ENCODE results near the gene ZBTB7B. TPM values are rescaled to one million over a fixed set of nuclear protein-coding genes. Genes with fewer than 3 reads are reported as not detected.

The ZBTB7B gene
- total RNA-seq, 1 donor from 2014 or later, result 158 TPM

DNA sequence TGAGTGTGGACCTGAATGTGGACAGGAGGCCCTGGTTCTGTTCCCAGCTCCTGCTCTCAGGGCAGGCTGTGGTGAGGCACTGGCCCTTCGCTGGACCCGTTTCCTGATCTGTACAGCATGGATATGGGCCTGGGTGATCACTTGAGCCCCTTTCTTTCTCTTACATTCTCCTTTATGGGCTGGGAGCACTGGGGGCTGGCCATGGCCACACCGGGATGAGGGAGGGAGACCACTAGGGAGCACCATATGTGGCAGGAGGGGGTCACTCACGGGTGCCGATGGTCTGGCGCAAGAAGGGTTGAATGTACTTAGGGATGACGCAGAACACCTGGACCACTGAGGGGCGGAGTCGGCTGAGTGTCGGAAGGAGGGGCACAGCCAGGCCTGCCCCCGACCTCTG lies 28.3 kb downstream of the ZBTB7B start:
- intact Hi-C loops (cut with micrococcal nuclease), result no loop called here

DNA sequence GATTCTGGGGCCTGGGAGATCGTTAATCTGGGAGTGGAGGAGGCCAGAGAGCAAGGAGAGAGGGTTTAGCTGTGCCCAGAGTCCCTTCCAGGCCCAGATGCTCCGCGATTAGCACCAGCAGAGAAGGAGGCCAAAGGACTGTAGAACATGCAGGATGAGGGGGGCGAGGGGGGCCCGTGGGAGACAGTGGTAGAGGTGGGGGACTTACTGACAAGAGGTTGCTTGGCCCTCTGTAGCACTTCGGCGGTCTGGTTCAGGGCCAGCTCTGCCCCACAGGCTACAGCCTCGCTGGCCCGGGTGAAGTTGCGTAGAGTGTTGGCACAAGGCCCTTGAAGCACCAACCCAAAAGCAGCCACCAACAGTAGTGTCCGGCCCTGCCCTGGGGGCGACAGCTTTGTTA lies 30.3 kb downstream of the ZBTB7B start:
- intact Hi-C loops (cut with micrococcal nuclease), result no loop called here

DNA sequence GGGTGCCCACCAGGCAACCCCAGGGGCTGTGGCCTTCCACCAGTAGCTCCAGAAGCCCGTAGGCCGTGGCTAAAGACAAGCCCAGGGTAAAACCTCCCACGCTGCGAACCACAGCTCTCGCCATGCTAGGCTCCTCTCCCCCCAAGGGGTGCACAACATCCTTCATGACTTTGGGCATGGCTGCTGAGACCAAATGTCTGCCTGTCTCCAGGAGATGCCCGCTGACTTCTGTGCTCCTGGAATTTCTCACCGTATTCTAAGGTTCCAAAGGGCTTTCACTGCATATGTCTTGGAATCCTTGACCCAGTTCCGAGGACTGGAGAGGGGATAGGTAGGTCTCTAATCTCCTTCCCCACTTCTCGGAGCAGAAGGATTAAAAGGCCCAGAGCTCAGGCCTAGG lies 30.9 kb downstream of the ZBTB7B start, which contains the start of the genes DCST1 and DCST2:
TSS of gene DCST1 (plus strand) at position 301 of the 400 bp plus-strand sequence. CDS start 213 bp downstream, outside the sequence.
TSS of gene DCST2 (minus strand) at position 258 of the 400 bp plus-strand sequence. CDS start at position 178, 80 bp downstream.
- intact Hi-C loops (cut with micrococcal nuclease), result no loop called here

DNA sequence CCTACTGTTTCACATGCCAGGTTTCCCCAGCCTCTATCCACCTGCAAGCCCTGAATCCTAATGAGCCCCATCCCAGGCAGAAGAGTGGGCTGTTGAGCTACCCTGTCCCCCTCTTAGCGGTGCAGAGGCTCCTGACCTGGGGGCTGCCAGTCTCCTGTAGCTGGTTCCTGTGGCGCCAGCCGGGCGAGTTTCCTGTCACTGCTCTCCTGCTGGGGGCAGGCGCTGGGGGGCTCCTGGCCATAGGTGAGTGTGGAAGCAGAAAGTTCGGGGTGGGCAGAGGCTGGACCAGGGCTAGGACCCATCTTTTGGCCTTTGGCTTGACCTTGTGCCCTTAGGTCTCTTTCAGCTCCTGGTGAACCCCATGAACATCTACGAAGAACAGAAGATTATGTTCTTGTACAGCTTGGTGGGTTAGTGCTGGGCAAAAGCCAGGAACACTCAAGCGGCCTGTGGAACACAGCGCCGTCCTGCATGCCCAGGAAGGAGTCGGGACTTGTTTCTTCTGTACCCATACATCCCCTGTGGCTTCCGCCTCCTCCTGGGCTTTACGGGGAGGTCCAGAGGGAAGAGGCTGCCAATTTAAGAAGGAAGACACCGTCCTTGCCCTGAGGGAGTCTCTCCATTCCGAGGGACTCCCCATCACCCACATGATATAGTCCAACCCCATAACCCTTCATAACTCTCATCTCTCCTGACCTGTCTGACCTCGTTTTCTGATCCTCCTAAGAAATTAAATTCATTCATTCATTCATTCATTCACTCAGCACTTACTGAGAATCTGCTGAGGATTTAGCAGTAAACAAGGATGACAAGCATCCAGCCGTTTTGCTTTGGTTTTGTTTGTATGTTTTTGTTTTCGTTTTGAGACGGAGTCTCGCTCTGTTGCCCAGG lies 32.0 kb downstream of the ZBTB7B start:
- intact Hi-C loops (cut with micrococcal nuclease), result no loop called here

DNA sequence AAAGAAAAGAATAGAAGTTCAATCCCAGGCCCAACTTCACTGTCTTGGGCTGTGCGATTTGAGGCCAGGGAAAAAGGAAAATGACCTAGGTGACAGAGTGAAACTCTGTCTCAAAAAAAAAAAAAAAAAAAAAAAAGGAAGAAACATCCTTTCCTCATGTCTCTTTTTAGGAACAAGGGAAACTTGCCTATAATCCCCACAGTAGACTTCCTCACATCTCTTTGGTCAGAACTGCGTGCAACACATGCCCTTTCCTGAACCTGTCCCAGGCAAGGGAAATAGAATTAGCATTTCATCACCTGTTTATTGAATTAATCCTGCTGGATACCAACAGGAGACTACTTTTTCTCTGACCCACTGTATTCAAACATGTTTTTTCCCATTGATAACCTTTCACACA lies 33.3 kb downstream of the ZBTB7B start:
- intact Hi-C loops (cut with micrococcal nuclease), result no loop called here

DNA sequence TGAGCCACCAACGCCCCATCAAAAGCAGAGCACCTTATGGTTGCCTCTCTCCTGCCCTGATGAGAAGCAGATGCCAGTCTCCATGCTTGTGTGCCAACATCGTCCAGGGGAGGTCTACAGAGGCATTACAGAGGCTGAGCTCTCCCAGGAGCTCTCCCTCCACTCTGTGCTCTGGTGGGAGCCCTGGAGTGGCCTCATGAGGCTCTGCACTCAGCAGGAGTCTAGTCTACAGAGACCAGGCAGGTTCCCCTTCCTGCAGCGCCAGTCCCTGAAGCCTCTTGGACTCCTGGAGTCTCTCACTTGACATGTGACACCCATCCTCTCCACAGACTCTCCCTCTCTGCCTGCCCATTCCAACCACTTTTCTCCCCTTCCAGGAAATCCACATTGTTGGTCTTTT lies 34.4 kb downstream of the ZBTB7B start:
- intact Hi-C loops (cut with micrococcal nuclease), result no loop called here

DNA sequence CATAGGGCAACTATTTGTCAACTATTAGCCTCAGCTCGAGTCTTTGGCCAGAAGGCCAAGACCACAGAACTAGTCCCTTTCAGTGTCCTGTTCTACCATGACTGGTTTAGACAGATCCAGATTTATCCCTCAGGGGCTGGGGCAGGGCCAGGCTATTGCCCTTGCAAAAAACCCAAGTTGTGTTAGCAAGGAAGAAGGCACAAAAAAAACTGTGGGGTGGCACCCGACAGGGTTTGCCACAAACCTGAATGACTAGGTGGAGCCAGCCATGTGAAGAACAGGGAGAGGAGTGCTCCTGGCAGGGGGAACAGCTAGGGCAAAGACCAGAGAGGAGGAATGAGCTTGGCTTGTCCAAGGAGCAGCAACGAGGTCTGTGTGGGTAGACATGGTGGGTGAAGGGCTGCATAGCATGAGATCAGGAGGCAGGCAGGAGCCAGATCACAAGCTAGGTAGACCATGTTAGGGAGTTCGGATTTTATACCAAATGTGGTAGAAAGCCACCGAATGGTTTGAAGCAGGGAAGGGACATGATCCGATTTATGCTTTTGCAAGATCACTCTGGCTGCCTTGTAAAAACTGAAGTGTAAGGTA lies 35.3 kb downstream of the ZBTB7B start:
- intact Hi-C loops (cut with micrococcal nuclease), result no loop called here

DNA sequence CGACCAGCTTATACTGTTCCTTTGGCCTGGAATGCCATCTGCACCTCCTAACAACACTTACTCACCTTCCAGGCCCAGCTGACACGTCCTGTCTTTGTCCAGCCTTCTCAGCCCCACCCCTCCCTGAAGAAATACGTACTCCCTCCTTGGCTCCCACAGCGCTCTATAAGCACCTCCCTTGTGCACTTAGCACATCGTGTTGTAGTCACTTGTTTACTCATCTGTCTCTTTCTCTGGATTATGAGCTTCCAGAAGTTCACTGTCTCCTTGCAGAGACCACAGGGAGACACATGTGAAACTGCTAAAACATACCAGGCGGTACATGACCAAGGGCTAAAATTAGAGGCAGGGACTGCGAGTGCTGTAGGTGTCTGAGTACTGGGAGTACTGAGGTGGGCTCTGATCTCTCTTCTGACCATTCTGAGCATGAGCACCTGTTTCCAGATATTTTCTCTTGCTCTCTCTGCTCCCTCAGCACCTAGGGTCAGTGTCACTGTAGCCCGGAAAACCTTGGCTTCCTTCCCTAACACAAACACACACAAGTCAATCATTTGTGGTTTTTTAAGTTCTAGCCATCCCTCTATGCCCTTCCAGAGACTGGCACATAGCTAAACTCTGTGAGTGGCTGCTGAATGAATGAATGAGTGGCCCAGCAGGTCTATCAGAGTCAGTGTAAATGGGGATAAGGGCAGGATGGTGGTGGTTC lies 36.2 kb downstream of the ZBTB7B start:
- intact Hi-C loops (cut with micrococcal nuclease), result no loop called here

DNA sequence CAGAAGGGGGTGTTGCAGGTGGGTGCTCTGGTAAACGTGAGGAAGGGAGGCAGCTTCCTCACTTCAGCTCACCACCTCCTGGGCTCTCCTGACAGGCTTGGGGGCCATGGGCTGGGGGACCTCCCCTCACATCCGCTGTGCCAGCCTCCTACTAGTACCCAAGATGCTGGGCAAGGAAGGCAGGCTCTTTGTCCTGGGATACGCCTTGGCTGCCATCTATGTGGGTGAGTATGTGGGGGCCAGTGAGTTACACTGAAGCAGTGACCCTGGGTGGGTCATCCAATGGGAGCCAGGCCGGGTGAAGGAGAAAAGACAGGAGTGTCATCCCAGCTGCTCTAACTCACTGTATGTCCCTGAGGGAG lies 36.7 kb downstream of the ZBTB7B start:
- intact Hi-C loops (cut with micrococcal nuclease), result no loop called here

DNA sequence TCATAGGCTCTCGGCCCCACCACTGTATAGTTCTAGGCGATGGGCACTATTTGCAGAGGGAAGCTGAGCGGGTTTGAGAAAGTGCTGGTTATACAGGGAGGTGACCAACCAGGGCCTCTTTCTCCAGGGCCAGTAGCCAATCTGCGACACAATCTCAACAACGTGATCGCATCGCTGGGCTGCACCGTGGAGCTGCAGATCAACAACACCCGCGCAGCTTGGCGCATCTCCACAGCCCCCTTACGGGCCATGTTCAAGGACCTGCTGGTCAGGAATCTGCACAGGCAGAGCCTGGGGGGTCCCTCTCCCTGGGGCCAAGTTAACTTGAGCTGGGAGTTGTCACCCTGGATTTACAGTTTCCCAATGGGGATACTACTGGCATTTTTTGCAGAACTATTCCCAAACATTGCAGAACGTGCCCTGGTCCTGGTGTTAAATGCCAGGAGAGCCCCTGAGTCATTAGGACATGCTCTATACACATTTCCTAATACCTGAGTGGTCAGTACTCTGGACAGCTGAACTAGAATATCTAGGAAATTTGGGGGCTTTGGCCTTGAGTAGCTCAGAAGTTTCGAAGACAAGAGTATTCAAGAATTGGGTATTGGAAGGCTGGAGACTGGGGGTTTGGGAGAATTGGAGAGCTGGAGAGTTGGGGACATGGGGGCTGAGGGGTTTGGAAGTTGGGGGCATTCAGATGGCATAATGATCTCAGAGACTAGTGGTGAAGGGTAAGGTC lies 37.9 kb downstream of the ZBTB7B start:
- intact Hi-C loops (cut with micrococcal nuclease), result no loop called here

DNA sequence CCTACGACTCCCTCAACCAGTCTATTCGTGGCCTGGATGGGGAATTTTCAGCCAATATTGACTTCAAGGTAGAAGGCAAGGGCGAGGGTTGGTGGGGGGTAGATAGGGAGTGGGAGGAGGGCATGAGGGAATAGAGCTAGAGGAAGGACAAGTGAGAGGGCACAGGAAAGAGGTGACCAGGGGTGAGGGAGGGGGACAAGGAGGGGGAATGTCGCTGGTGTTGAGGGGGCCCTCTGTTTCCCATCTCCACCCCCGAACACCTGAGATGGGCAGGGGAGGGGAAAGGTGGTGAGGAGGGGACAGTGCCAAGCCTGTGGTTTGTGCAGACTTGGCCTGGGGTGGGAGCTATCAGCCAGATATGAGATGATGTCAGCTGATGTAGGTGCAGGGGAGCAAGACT lies 40.2 kb downstream of the ZBTB7B start:
- intact Hi-C loops (cut with micrococcal nuclease), result no loop called here

DNA sequence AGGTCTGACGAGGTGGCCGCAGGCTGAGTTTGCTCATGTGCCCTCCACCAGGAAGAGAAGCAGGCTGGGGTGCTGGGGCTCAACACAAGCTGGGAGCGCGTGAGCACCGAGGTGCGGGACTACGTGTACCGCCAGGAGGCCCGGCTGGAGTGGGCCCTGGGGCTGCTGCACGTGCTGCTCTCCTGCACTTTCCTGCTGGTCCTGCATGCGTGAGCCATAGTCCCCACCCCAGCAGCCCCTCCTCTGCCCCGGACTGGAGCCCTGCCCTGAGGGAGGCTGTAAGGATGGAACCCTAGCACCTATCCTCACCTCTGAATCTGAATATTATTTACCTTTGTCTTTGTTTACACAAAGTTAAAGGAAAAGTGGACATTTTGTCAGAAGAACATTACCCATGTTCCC lies 40.7 kb downstream of the ZBTB7B start:
- intact Hi-C loops (cut with micrococcal nuclease), result no loop called here

DNA sequence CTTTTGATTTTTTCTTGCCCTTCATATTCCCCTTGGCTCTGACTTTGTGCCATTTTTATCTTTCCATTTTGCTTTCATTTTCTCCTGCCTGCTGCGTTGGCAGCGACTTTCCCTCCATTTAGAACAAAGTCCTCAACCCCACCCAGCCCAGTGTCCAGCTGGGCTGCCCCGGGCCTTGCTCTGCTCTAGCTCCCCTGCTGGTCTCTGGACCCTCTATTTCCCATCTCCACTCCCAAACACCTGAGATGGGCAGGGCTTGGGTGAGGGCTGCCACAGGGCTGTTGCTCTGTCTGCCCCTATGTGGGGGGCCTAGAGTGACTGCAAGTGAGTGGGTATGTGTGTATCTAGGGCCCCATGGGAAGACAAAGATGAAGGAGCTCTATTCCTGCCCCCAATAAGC lies 41.2 kb downstream of the ZBTB7B start:
- intact Hi-C loops (cut with micrococcal nuclease), result no loop called here

DNA sequence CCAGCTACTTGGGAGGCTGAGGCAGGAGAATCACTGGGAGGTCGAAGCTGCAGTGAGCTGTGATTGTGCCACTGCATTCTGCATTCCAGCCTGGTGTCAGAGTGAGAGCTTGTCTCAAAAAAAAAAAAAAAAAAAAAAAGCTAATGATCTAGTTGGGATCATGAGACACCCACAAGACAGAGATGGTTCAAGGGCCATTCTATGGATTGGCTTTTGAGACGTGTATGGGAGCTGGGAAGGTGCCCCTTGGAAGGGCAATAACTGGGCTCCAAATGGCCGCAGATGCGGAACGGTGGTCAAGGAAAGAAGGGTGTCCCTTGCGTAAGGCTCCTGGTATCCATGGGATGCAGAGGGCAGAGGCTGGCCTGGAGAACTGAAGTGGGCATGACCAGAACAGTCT lies 41.8 kb downstream of the ZBTB7B start:
- intact Hi-C loops (cut with micrococcal nuclease), result no loop called here

DNA sequence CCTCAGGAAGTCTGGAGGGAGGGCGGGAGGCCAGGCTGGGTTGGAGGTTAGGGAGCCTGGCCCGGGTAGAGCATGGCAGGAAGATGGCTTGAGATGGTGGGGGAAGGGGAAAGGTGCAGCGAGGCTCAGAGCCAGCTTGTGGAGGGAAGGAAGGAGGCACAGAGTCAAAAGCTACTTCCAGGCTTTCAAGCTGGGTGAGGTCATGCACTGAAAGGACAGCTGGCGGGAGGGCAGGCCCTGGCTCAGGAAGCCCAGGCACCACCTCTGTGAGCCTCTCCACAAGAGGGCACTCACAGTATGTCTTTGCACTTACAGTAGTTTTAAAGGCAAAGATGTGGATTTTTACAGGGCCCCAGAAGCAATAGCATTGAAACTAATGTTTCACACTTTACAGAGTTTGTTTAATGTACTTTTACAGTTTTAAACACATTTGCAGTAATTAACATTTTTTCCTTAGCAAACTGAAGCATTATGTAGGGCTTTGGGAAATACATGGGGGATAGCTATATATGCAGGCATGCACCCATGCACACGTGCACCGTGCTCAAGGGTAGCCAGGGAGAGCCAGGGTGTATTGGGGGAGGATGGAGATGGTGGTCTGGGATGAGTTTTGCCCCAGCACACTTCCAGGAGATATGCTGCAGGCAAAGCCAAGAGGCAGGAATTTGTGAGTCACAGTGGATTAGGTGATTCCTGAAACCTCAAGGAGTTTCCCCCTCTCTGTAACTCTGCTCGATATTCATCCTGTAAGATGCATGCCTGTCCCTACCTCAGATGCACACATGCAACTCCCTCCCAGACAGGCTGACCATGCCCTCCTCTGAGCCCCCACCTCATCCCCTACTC lies 42.4 kb downstream of the ZBTB7B start:
- intact Hi-C loops (cut with micrococcal nuclease), result loop anchor here (1.0 to 5.0 kb wide), 3 partner anchors 16 to 122 kb away; no protein-coding TSS in a partner anchor

DNA sequence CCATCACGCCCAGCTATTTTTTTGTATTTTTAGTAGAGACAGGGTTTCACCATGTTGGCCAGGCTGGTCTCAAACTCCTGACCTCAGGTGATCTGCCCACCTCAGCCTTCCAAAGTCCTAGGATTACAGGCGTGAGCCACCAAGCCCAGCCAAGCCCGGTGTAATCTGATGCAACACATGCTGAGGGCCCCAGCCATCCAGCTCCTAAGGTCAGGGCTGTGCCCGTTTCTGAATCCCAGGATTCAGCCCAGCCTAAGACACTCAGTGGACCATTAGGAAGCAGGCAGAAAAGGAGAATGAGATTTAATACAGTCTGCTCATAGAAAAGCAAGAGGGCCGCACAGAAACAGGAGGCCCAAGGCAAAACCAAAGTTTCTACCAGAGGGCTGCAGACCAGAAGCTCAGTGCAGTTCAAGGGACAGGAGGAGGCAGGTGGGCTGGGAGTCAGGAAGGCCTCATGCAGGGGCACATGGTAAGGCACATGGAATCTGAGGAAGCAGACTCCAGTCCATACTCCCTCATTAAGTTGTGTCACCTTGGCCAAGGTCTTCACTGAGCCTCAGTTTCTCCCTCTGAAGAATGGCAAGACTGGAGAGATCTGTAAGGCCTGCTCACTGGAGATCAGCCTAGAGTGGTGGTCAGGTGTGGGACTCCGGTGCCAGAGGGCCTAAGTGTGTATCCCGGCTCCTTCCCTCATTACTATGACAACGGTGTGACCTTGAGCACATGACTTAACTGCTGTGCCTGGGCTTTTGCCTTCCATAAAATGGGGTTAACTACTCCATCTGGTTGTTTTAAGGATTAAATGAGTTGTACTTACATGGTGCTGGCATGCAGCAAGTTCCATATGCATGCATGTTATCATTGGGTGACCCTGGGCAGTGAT lies 46.1 kb downstream of the ZBTB7B start:
- intact Hi-C loops (cut with micrococcal nuclease), result loop anchor here (5.0 kb wide), 1 partner anchor 119 kb away; no protein-coding TSS in a partner anchor

DNA sequence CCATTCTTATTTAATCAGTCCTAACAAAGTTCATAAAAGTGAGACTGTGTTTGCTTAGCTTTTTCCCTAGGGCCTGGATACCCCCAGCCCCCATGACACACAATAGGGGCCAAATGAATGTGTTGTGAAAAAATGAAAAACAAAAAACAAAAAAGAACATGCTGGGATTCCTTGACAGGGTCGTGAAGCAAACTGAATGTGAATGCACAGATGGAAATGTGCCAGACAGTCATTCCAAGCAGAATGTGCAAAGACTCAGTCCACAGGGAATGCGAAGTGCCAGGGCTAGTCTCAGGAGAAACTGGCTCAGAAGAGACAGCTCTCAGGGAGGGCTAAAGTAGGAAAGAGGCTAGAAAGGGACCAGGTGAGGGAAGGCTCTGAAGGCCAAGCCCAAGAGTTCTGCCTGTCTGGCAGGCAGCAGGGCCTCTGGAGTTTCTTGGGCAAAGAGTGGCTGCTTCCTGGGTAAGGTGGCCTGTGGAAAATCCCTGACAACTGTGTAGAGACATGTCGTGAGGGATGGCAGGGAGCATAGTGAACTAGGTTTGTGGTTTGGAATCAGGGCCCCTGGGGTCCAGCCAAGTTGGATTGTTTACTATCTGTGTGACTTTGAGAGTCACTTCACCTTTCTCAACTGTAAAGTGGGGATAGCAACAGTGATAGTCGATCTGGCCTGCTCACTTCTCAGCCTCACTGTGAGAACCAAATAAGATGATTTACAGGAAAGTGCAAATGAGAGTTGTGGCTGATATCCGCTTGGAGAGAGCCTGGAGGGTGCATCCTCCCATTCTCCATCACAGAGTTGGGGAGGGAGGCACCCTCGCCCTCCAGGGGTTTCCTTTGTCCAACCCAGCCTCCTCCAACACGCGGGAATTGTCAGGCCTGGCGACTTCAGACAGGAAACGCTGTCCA lies 47.3 kb downstream of the ZBTB7B start:
- intact Hi-C loops (cut with micrococcal nuclease), result loop anchor here (1.0 to 5.0 kb wide), 4 partner anchors 37 to 117 kb away; partner anchors contain the start of genes CKS1B and FLAD1
